SK-N-SH (cell line): ENCODE measurements around the gene HOMER3. TPM values are rescaled to one million over a fixed set of nuclear protein-coding genes. Genes with fewer than 3 reads are reported as not detected.

Source experiments
- CTCF ChIA-PET: fragments of 300-600, 350-600 bp; formaldehyde crosslinking; extraction: SDS; loops from one replicate; lab custom pipeline; 2021; lab: Yijun Ruan, JAX
- POLR2A ChIA-PET: fragments of 350-600 bp; sonication (Branson Sonifier 250); formaldehyde crosslinking; extraction: SDS; loops from one replicate; lab custom pipeline; 2020; ENCODE audit warnings: antibody characterized with exemption, inconsistent platforms; lab: Yijun Ruan, JAX
- DNase-seq: peaks from one replicate; pipeline ENCODE4 v3.0.0; 2012
- H2AFZ ChIP-seq: fragments of 200-600 bp; sonication (generic); 2 replicates; pipeline ENCODE4 v1.8.1; 2016; ENCODE audit warnings: antibody characterized with exemption, mild to moderate bottlenecking, low read depth
- H3F3A ChIP-seq: fragments of 200-600 bp; sonication (generic); replicated peaks from 2 replicates; pipeline ENCODE3; 2016; ENCODE audit warnings: antibody characterized with exemption, mild to moderate bottlenecking; ENCODE audit not compliant: insufficient read depth
- H3K27ac ChIP-seq, 2 experiments: fragments of 200-500 bp in 1 of 2; fragments of 200-600 bp in 1 of 2; sonication (Bioruptor generic) in 1 of 2; sonication (generic), shearing (Covaris generic) in 1 of 2; 2 replicates each; pipeline versions ENCODE4 v1.5.1 to v1.6.1; 2014 to 2016; ENCODE audit warnings: low read depth in 2 of 2, inconsistent platforms in 1 of 2, low read length in 1 of 2, mild to moderate bottlenecking in 1 of 2, mixed read lengths in 1 of 2
- H3K27me3 ChIP-seq: fragments of 200-600 bp; sonication (generic), shearing (Covaris generic); 2 replicates; pipeline ENCODE4 v1.6.1; 2016; ENCODE audit warnings: mixed run types; ENCODE audit not compliant: insufficient read depth
- H3K36me3 ChIP-seq, 2 experiments: fragments of 200-500 bp in 1 of 2; fragments of 200-600 bp in 1 of 2; sonication (Bioruptor generic) in 1 of 2; sonication (generic) in 1 of 2; replicated peaks in 1 of 2; 2 replicates each; pipeline versions ENCODE3 to v1.5.1; 2014 to 2016; ENCODE audit warnings: low read length in 1 of 2, mild to moderate bottlenecking in 1 of 2; ENCODE audit not compliant: insufficient read depth in 2 of 2, control insufficient read depth in 1 of 2
- H3K4me1 ChIP-seq, 2 experiments: fragments of 200-500 bp in 1 of 2; fragments of 200-600 bp in 1 of 2; sonication (Bioruptor generic) in 1 of 2; sonication (generic), shearing (Covaris generic) in 1 of 2; 2 replicates each; pipeline versions ENCODE4 v1.5.1 to v1.6.1; 2014 to 2016; ENCODE audit warnings: low read depth in 1 of 2, low read length in 1 of 2, mixed run types in 1 of 2; ENCODE audit not compliant: insufficient read depth in 2 of 2, control insufficient read depth in 1 of 2
- H3K4me2 ChIP-seq: fragments of 200-600 bp; sonication (generic), shearing (Covaris generic); 2 replicates; pipeline ENCODE4 v1.6.1; 2017; ENCODE audit warnings: mixed run types
- H3K4me3 ChIP-seq, 2 experiments: fragments of 200-500 bp in 1 of 2; fragments of 200-600 bp in 1 of 2; sonication (Bioruptor generic) in 1 of 2; sonication (generic), shearing (Covaris generic) in 1 of 2; 2 replicates each; pipeline versions ENCODE4 v1.5.1 to v1.8.1; 2014 to 2016; ENCODE audit warnings: low read depth in 2 of 2, inconsistent platforms in 1 of 2, low read length in 1 of 2, mild to moderate bottlenecking in 1 of 2, mixed read lengths in 1 of 2, moderate library complexity in 1 of 2
- H3K79me2 ChIP-seq: fragments of 200-600 bp; sonication (generic); 2 replicates; pipeline ENCODE4 v1.8.1; 2017; ENCODE audit warnings: mild to moderate bottlenecking; ENCODE audit not compliant: insufficient read depth
- H3K9ac ChIP-seq: fragments of 200-600 bp; sonication (generic); 2 replicates; pipeline ENCODE4 v1.6.1; 2017; ENCODE audit warnings: mixed run types
- H3K9me2 ChIP-seq: fragments of 200-600 bp; sonication (generic); 2 replicates; pipeline ENCODE4 v1.6.1; 2017; ENCODE audit warnings: mixed run types
- H3K9me3 ChIP-seq: fragments of 200-600 bp; sonication (generic); 2 replicates; pipeline ENCODE4 v1.6.1; 2017; ENCODE audit warnings: mixed run types, mild to moderate bottlenecking, moderate library complexity
- H4K20me1 ChIP-seq: fragments of 200-600 bp; sonication (generic); 2 replicates; pipeline ENCODE4 v1.6.1; 2017; ENCODE audit warnings: mild to moderate bottlenecking, mixed run types; ENCODE audit not compliant: insufficient read depth
- EZH2phosphoT487 ChIP-seq: fragments of 200-600 bp; sonication (generic); IDR thresholded peaks from 2 replicates; pipeline ENCODE4 v1.6.1; 2017; ENCODE audit warnings: low read depth, mixed run types, mild to moderate bottlenecking, antibody characterized with exemption, moderate library complexity, borderline replicate concordance
- FOSL2 ChIP-seq: IDR thresholded peaks from 2 replicates; pipeline ENCODE4 v1.4.0; 2012; ENCODE audit warnings: low read depth, mild to moderate bottlenecking, moderate library complexity, borderline replicate concordance
- FOXJ3 ChIP-seq: sonication (generic); formaldehyde crosslinking; IDR thresholded peaks from 2 replicates; pipeline ENCODE4 v1.5.1; 2020; ENCODE audit warnings: mild to moderate bottlenecking, missing genetic modification reagents
- FOXM1 ChIP-seq: IDR thresholded peaks from 2 replicates; pipeline ENCODE4 v1.4.0; 2012; ENCODE audit warnings: low read depth, mild to moderate bottlenecking
- GATA2 ChIP-seq: sonication (generic); formaldehyde crosslinking; IDR thresholded peaks from 2 replicates; pipeline ENCODE4 v1.5.0; 2020; ENCODE audit warnings: mild to moderate bottlenecking, missing genetic modification reagents
- JUND ChIP-seq: IDR thresholded peaks from 2 replicates; pipeline ENCODE4 v1.4.0; 2012
- MXI1 ChIP-seq: IDR thresholded peaks from 2 replicates; pipeline ENCODE4 v1.6.1; 2012; ENCODE audit warnings: mild to moderate bottlenecking, low read depth, low read length, improper control_type of control experiment
- NFIC ChIP-seq: IDR thresholded peaks from 2 replicates; pipeline ENCODE4 v1.4.0; 2012; ENCODE audit warnings: borderline replicate concordance
- RAD21 ChIP-seq: IDR thresholded peaks from 2 replicates; pipeline ENCODE4 v1.6.1; 2012; ENCODE audit warnings: mild to moderate bottlenecking, low read length
- SIN3A ChIP-seq: IDR thresholded peaks from 2 replicates; pipeline ENCODE4 v1.6.1; 2012; ENCODE audit warnings: low read depth, mild to moderate bottlenecking, low read length, moderate library complexity, borderline replicate concordance
- SMC3 ChIP-seq: IDR thresholded peaks from 2 replicates; pipeline ENCODE4 v1.6.1; 2012; ENCODE audit warnings: low read depth, low read length, improper control_type of control experiment
- TAF1 ChIP-seq: IDR thresholded peaks from 2 replicates; pipeline ENCODE4 v1.6.1; 2012; ENCODE audit warnings: low read depth, mild to moderate bottlenecking, low read length, moderate library complexity, borderline replicate concordance
- YY1 ChIP-seq: IDR thresholded peaks from 2 replicates; pipeline ENCODE4 v1.4.0; 2012; ENCODE audit warnings: low read depth, mild to moderate bottlenecking
- WGBS: methylation state at CpG from one replicate; pipeline ENCODE4 v1.1.6; 2017; ENCODE audit warnings: low lambda C conversion rate; 5-methylcytosine and 5-hydroxymethylcytosine counted together
- polyA plus RNA-seq, 3 experiments: library from polyadenylated mRNA; depleted of rRNA; stranded (reverse); fragments of >200 nt; gene quantifications; 2 replicates each; pipeline ENCODE4 v1.2.3, GENCODE V29; 2012
- TF ChIP-seq, protein P1 (sequence below): fragments of 150-350 bp; IDR thresholded peaks from 2 replicates; pipeline ENCODE4 v1.6.1; 2017; ENCODE audit warnings: antibody characterized with exemption, low read length, low read depth, borderline replicate concordance
- TF ChIP-seq, protein P2 (sequence below): IDR thresholded peaks from 2 replicates; pipeline ENCODE4 v1.4.0; 2012; ENCODE audit warnings: low read depth
- TF ChIP-seq, protein P3 (sequence below): fragments of 200-600 bp; sonication (generic); IDR thresholded peaks from 2 replicates; pipeline ENCODE4 v1.6.1; 2017; ENCODE audit warnings: antibody characterized with exemption, mild to moderate bottlenecking, moderate library complexity
- TF ChIP-seq, protein P4 (sequence below): IDR thresholded peaks from 2 replicates; pipeline ENCODE4 v1.4.0; 2012; ENCODE audit warnings: low read depth, borderline replicate concordance
- TF ChIP-seq, protein P5 (sequence below): IDR thresholded peaks from 2 replicates; pipeline ENCODE4; 2012

HOMER3 gene
- polyA plus RNA-seq, 1 of the 3 experiments (the other 2 are of a cell fraction): 83.0 TPM

DNA sequence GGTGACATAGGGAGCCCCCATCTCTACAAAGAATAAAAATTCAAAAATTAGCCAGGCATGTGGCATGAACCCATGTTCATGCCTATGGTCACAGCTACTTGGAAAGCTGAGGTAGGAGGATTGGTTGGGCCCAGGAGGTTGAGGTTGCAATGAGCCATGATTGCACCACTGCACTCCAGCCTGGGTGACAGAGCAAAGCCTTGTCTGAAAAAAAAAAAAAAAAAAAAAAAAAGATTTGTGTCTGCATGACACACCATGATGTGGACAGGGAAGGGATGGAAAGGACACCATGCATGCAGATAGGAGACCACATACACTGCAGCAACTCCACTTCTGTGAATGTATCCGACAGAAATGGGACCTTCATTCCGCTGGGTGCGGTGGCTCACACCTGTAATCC, 34.0 kb upstream of the HOMER3 start:
- Histone ChIP-seq H3K4me2 (no peak overlapping the region), H4K20me1 (no peaks in the 10 kb centered on the region), H3K9me2 (no peaks in the 10 kb centered on the region), H3F3A (peaks cover 14% of the 10 kb centered on the region)
- no peak for DNase-seq
- POLR2A ChIA-PET: no interaction called here
- TF ChIP-seq, protein P1, sequence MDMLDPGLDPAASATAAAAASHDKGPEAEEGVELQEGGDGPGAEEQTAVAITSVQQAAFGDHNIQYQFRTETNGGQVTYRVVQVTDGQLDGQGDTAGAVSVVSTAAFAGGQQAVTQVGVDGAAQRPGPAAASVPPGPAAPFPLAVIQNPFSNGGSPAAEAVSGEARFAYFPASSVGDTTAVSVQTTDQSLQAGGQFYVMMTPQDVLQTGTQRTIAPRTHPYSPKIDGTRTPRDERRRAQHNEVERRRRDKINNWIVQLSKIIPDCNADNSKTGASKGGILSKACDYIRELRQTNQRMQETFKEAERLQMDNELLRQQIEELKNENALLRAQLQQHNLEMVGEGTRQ: no peak
- no peak for TF ChIP-seq SMC3
- no peak for TF ChIP-seq FOXM1
- TF ChIP-seq JUND: no peak
- no peak for TF ChIP-seq YY1
- TF ChIP-seq SIN3A: no peak
- TF ChIP-seq, protein P2, sequence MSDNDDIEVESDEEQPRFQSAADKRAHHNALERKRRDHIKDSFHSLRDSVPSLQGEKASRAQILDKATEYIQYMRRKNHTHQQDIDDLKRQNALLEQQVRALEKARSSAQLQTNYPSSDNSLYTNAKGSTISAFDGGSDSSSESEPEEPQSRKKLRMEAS: no peak
- no peak for TF ChIP-seq FOSL2
- no peak for TF ChIP-seq TAF1
- TF ChIP-seq NFIC: no peak
- TF ChIP-seq, protein P3, sequence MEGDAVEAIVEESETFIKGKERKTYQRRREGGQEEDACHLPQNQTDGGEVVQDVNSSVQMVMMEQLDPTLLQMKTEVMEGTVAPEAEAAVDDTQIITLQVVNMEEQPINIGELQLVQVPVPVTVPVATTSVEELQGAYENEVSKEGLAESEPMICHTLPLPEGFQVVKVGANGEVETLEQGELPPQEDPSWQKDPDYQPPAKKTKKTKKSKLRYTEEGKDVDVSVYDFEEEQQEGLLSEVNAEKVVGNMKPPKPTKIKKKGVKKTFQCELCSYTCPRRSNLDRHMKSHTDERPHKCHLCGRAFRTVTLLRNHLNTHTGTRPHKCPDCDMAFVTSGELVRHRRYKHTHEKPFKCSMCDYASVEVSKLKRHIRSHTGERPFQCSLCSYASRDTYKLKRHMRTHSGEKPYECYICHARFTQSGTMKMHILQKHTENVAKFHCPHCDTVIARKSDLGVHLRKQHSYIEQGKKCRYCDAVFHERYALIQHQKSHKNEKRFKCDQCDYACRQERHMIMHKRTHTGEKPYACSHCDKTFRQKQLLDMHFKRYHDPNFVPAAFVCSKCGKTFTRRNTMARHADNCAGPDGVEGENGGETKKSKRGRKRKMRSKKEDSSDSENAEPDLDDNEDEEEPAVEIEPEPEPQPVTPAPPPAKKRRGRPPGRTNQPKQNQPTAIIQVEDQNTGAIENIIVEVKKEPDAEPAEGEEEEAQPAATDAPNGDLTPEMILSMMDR: no peak
- no peak for TF ChIP-seq FOXJ3 (CRISPR knock-in tag)
- TF ChIP-seq MXI1: no peak
- TF ChIP-seq, all 33 proteins: peak for 0
- no peaks in the 10 kb centered on the region for H3K9me3 ChIP-seq
- H3K36me3 ChIP-seq: no peaks in the 10 kb centered on the region
- H3K4me1 ChIP-seq: peaks cover 0 to 12% of the 10 kb centered on the region in 2 experiments; a peak in 2 of 4 replicates
- H3K4me3 ChIP-seq: no peak overlapping the region
- H3K79me2 ChIP-seq: no peaks in the 10 kb centered on the region
- H3K27me3 ChIP-seq: no peaks in the 10 kb centered on the region
- WGBS: 97% methylated on average over 3 of the region's 3 CpGs
- CTCF ChIA-PET: no interaction called here
- H3K27ac ChIP-seq: no peak overlapping the region
- H3K9ac ChIP-seq: no peak overlapping the region
- no peak overlapping the region for H2AFZ ChIP-seq

DNA sequence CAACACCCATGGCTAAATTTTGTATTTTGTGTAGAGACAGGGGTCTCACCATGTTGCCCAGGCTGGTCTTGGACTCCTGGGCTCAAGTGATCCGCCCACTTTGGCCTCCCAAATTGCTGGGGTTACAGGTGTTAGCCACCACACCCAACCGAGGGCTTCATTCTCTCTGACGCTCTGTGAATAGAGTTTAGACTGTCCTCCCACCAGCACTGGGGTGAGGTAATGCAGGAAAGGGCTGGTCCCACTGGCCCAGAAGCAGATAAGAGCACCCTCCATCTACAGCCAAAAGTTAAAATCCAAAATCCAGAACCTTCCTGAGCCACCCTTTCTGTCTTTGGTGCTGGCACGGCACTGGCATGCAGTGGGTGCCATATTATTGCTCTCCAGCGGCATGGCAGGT, 31.8 kb upstream of the HOMER3 start:
- Histone ChIP-seq H3K9me3 (no peaks in the 10 kb centered on the region), H3K9ac (no peak overlapping the region), H2AFZ (no peak overlapping the region), H4K20me1 (no peaks in the 10 kb centered on the region), H3K4me3 (no peak overlapping the region), H3K27ac (no peak overlapping the region), H3F3A (peaks cover 18% of the 10 kb centered on the region), H3K27me3 (no peaks in the 10 kb centered on the region), H3K79me2 (no peaks in the 10 kb centered on the region), H3K4me1 (peaks cover 0 to 15% of the 10 kb centered on the region in 2 experiments; a peak in 2 of 4 replicates), H3K9me2 (no peaks in the 10 kb centered on the region), H3K4me2 (no peak overlapping the region), H3K36me3 (no peaks in the 10 kb centered on the region)
- CTCF ChIA-PET: interaction anchor here (0.6 to 0.7 kb wide), 2 partner anchors 26 to 333 kb away, joined by 3 read pairs; no protein-coding TSS in a partner anchor
- 94% methylated on average over 5 of the region's 5 CpGs for WGBS
- TF ChIP-seq, protein P4, sequence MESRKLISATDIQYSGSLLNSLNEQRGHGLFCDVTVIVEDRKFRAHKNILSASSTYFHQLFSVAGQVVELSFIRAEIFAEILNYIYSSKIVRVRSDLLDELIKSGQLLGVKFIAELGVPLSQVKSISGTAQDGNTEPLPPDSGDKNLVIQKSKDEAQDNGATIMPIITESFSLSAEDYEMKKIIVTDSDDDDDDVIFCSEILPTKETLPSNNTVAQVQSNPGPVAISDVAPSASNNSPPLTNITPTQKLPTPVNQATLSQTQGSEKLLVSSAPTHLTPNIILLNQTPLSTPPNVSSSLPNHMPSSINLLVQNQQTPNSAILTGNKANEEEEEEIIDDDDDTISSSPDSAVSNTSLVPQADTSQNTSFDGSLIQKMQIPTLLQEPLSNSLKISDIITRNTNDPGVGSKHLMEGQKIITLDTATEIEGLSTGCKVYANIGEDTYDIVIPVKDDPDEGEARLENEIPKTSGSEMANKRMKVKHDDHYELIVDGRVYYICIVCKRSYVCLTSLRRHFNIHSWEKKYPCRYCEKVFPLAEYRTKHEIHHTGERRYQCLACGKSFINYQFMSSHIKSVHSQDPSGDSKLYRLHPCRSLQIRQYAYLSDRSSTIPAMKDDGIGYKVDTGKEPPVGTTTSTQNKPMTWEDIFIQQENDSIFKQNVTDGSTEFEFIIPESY: no peak
- TF ChIP-seq FOXJ3 (CRISPR knock-in tag) (no peak), FOXM1 (no peak), EZH2phosphoT487 (no peak), GATA2 (CRISPR knock-in tag) (no peak), SIN3A (no peak), TAF1 (no peak), RAD21 (no peak)
- TF ChIP-seq, protein P5, sequence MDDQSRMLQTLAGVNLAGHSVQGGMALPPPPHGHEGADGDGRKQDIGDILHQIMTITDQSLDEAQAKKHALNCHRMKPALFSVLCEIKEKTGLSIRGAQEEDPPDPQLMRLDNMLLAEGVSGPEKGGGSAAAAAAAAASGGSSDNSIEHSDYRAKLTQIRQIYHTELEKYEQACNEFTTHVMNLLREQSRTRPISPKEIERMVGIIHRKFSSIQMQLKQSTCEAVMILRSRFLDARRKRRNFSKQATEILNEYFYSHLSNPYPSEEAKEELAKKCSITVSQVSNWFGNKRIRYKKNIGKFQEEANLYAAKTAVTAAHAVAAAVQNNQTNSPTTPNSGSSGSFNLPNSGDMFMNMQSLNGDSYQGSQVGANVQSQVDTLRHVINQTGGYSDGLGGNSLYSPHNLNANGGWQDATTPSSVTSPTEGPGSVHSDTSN: no peak
- POLR2A ChIA-PET: no interaction called here
- DNase-seq: no peak
